NCI-H524 (cell line): ENCODE measurements around the gene ZNF627.
"Not testable (repeated sequence)": the region's sequence is repeated elsewhere in the genome, so short reads cannot be mapped to it uniquely, and the experiment has no call there.

Experiments used
- DNase-seq, 2 experiments: peaks; one replicate each; lab custom pipeline; 2025; lab: John Stamatoyannopoulos, UW

The ZNF627 gene

DNA sequence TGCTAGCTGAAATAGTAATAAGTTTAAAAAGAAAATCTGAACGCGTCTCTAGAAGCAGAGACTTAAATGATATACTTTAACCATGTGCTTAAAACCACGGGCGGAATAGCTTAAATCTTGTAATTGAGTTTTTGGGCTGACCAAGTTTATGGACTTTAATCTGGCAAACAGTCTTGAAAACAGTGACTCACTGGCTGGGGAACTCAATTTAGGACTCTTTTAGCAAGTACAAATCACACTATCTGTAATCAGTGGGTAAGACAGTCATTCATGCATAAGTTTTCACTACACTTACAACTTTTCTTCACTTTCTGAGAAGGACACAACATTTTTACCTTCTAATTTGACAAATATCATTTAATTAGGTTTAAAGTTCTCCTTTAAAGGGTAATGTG lies 26.8 kb downstream of the ZNF627 start:
- DNase-seq: no peak

DNA sequence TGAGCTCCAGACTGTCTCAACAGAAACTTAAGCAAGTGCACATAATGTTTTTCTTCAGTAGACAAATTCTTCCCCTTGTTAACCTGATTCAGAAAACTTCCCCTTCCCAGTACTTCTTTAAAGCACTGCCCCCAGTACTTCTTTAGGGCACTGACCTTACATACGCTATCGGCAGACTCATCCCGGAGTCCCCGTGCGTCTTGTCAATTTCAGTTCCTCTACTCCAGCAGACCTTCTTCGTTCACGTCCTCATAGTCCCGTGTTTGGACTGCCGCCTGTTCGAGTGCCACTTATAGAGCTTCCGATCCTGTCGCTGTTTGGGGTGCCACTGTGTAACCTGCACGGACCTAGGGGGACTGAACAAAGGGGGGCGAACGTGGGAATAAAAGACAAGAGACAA lies 29.0 kb downstream of the ZNF627 start:
- no peak for DNase-seq

- DNase-seq: no peak
These were observed 35.9 kb downstream of the ZNF627 start for GRCh38 chr19:11633223-11633622.

DNA sequence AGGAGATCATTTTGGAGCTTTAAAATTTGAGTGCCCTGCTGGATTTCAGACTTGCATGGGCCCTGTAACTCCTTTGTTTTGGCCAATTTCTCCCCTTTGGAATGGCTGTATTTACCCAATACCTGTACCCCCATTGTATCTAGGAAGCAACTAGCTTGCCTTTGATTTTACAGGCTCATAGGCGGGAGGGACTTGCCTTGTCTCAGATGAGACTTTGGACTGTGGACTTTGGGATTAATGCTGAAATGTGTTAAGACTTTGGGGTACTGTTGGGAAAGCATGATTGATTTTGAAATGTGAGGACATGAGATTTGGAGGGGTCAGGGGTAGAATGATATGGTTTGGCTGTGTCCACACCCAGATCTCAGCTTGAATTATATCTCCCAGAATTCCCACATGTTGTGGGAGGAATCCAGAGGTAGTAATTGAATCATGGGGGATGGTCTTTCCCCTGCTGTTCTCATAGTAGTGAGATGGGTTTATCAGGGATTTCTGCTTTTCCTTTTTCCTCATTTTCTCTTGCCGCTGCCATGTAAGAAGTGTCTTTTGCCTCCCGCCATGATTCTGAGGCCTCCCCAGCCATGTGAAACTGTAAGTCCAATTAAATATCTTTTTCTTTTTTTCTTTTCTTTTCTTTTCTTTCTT lies 36.9 kb downstream of the ZNF627 start:
- DNase-seq: not testable (repeated sequence)

DNA sequence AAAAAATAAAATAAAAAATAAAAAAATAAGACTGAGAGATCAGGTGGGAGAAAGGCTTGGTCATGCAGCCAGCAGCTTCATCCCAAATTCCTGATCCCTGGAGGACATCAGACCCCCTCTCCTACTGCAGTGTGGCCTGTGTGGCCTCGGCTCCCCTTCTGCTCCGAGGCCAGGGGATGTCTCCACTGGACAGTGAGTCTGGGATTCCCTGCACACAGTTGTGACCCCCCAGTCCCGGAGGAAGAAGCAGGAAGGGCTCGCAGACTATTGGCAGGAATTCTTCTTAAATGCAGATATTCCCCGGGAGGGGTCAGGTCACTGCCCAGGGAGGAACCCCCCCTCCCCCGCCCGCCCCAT lies 41.9 kb downstream of the ZNF627 start:
- no peak for DNase-seq

GRCh38 chr19:11639602-11640471 lies 42.6 kb downstream of the ZNF627 start:
- peak; percentile 99 for DNase-seq

GRCh38 chr19:11641244-11641643 lies 44.0 kb downstream of the ZNF627 start:
- no peak for DNase-seq

DNA sequence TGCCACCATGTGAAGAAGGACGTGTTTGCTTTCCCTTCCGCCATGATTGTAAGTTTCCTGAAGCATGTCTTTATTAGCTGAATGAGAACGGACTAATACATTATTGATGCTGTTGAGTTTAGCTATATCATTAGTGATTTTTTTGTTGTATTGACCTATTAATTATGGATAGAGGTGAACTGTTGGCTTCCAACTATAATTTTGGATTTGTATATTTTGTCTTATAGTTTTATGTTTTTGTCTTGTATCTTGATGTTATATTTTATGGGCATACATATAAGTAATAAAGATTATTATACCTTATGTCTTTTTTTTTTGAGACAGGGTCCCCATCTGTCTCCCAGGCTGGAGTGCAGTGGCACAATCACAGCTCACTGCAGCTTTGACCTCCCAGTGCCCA lies 45.6 kb downstream of the ZNF627 start:
- DNase-seq: no peak

GRCh38 chr19:11649941-11650340 lies 52.7 kb downstream of the ZNF627 start:
- no peak for DNase-seq

- DNase-seq: no peak
These were observed 53.8 kb downstream of the ZNF627 start for GRCh38 chr19:11651062-11651461.

DNA sequence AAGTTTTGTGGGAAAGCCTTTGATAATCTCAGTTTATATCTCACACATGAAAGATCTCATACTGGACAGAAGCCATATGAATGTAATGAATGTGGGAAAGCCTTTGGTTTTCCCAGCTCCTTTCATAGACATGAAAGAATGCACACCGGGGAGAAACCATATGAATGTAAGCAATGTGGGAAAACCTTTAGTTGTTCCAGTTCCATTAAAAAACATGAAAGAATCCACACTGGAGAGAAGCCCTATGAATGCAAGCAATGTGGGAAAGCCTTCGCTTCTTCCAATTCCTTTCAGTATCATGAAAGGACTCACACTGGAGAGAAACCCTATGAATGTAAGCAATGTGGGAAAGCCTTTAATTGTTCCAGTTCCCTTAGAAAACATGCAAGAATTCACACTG lies 54.8 kb downstream of the ZNF627 start:
- DNase-seq: no peak

GRCh38 chr19:11652492-11652891 lies 55.2 kb downstream of the ZNF627 start:
- DNase-seq: no peak

DNA sequence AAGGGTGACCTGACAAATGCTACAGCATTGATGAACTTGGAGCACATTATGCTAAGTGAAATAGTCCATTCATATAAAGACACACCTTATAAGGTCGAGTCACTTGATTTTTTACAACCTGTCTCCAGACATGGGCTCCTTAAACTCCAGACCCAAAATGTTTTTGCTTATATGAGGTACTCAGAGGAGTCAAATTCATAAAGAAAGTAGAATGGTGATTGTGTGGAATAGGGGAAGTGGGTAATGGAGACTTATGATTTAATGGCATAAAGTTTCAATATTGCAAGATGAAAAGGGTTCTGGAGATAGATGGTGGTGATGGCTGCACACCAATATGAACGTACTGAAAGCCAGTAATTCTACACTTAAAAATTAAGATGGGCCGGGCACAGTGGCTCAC lies 59.3 kb downstream of the ZNF627 start:
- no peak for DNase-seq

- peak in 1 of 2 experiments; percentile 7 for DNase-seq
These were observed 60.0 kb downstream of the ZNF627 start for GRCh38 chr19:11657307-11657706.

- no peak for DNase-seq
These were observed 61.7 kb downstream of the ZNF627 start for GRCh38 chr19:11658970-11659369.

DNA sequence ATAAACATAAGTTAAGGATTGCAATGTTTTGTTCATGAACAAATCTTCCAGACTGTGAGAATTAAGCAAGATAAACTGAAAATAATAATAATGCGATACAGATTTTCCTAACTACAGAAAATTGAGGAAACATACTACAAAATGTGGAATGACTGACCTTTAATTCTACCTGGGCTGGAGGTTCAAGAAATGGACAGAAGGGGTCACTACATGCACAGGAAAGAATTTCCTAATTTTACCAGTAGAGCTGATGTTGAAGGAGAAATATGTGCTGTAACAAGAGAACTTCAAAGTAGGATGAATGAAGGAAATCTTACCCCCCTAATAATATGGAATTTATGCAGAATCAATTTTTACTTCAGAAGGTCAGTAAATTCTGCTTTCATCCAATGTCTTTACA lies 62.3 kb downstream of the ZNF627 start:
- DNase-seq: peak in 1 of 2 experiments; percentile 21

DNA sequence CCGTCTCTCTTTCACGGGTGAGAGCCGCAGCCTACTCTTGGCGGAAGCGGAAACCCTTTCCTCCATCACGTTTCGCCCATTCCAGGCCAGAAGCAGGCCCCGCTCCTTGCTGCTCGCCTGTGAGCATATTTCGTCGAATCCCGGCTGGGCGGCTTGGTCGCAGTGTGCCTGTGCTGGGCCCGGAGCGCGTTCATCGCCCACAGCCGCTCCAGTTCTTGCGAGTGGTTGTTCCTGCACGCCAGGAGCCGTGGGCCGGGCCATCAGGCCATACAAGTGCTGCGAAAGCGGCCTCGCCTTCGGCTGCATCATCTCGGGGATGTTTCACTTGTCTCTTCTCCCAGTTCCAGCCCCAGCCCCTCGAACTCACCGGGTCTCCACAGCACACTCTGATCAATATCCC lies 65.0 kb downstream of the ZNF627 start:
- no peak for DNase-seq

GRCh38 chr19:11663181-11663591 lies 65.9 kb downstream of the ZNF627 start:
- DNase-seq: no peak
